ENCODE measurements around the gene GABRD. TPM values are rescaled to one million over a fixed set of nuclear protein-coding genes. Genes with fewer than 3 reads are reported as not detected.
"Not testable (repeated sequence)": the region's sequence is repeated elsewhere in the genome, so short reads cannot be mapped to it uniquely, and the experiment has no call there.

Gene GABRD
- total and polyA plus RNA-seq, 2 donors = 0.14 to 1.4 TPM

- Histone ChIP-seq H3K4me1 (ENCODE audit: control insufficient read depth in 2 of 2, insufficient read depth in 2 of 2, low read length in 2 of 2) (no peaks in the 10 kb centered on the region), H3K27ac (ENCODE audit: low read depth in 1 of 2, low read length in 1 of 2) (no peak overlapping the region), H3K36me3 (ENCODE audit: control insufficient read depth in 2 of 2, insufficient read depth in 2 of 2, low read length in 1 of 2) (no peaks in the 10 kb centered on the region), H3K27me3 (ENCODE audit: control insufficient read depth in 2 of 2, insufficient read depth in 1 of 2, low read length in 1 of 2) (no peaks in the 10 kb centered on the region), H3K4me3 (ENCODE audit: low read length in 2 of 2) (no peak overlapping the region), H3K9me3 (ENCODE audit: control insufficient read depth in 2 of 2, insufficient read depth in 1 of 2, low read length in 1 of 2) (peaks cover 1 to 16% of the 10 kb centered on the region in 2 donors)
- no peak for DNase-seq (ENCODE audit: low read depth in 6 of 9, low spot score in 9 of 9)
- WGBS = 77% methylated on average over 14 of the region's 14 CpGs
Measured at GRCh38 chr1:1975535-1975934, 43.6 kb upstream of the GABRD start.

GRCh38 chr1:1976031-1976430 lies 43.1 kb upstream of the GABRD start:
- no peaks in the 10 kb centered on the region for H3K27me3 ChIP-seq (ENCODE audit: control insufficient read depth in 2 of 2, insufficient read depth in 1 of 2, low read length in 1 of 2)
- H3K36me3 ChIP-seq (ENCODE audit: control insufficient read depth in 2 of 2, insufficient read depth in 2 of 2, low read length in 1 of 2) = no peaks in the 10 kb centered on the region
- H3K9me3 ChIP-seq (ENCODE audit: control insufficient read depth in 2 of 2, insufficient read depth in 1 of 2, low read length in 1 of 2) = peaks cover 1 to 19% of the 10 kb centered on the region in 2 donors
- no peak for DNase-seq (ENCODE audit: low read depth in 6 of 9, low spot score in 9 of 9)
- no peak overlapping the region for H3K27ac ChIP-seq (ENCODE audit: low read depth in 1 of 2, low read length in 1 of 2)
- H3K4me3 ChIP-seq (ENCODE audit: low read length in 2 of 2) = no peak overlapping the region
- no peaks in the 10 kb centered on the region for H3K4me1 ChIP-seq (ENCODE audit: control insufficient read depth in 2 of 2, insufficient read depth in 2 of 2, low read length in 2 of 2)
- WGBS = 92% methylated on average over 19 of the region's 19 CpGs

DNA sequence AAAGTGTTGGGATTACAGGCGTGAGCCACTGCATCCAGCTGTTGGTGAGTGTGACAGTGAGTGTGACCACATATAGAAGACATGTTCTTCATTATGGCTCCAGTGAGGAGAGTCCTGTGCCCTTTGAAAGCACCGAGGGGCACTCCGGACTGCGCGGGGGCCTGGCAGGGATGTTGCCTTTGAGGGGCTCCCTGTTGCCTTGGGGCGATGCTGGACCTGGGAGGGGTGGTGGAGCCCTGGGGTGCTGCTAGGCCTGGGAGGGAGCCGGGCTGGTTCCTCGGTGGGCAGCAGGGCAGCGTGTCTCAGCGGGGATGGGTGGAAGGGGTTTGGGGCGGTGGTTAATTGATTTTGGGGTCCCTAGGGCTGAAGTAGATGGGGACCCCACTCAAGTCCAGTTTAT lies 41.0 kb upstream of the GABRD start:
- no peaks in the 10 kb centered on the region for H3K4me1 ChIP-seq (ENCODE audit: control insufficient read depth in 2 of 2, insufficient read depth in 2 of 2, low read length in 2 of 2)
- H3K4me3 ChIP-seq (ENCODE audit: low read length in 2 of 2) = no peak overlapping the region
- no peaks in the 10 kb centered on the region for H3K36me3 ChIP-seq (ENCODE audit: control insufficient read depth in 2 of 2, insufficient read depth in 2 of 2, low read length in 1 of 2)
- no peak overlapping the region for H3K27ac ChIP-seq (ENCODE audit: low read depth in 1 of 2, low read length in 1 of 2)
- no peaks in the 10 kb centered on the region for H3K27me3 ChIP-seq (ENCODE audit: control insufficient read depth in 2 of 2, insufficient read depth in 1 of 2, low read length in 1 of 2)
- peaks cover 1 to 28% of the 10 kb centered on the region in 2 donors for H3K9me3 ChIP-seq (ENCODE audit: control insufficient read depth in 2 of 2, insufficient read depth in 1 of 2, low read length in 1 of 2)
- DNase-seq (ENCODE audit: low read depth in 6 of 9, low spot score in 9 of 9) = no peak
- 77% methylated on average over 11 of the region's 11 CpGs for WGBS

DNA sequence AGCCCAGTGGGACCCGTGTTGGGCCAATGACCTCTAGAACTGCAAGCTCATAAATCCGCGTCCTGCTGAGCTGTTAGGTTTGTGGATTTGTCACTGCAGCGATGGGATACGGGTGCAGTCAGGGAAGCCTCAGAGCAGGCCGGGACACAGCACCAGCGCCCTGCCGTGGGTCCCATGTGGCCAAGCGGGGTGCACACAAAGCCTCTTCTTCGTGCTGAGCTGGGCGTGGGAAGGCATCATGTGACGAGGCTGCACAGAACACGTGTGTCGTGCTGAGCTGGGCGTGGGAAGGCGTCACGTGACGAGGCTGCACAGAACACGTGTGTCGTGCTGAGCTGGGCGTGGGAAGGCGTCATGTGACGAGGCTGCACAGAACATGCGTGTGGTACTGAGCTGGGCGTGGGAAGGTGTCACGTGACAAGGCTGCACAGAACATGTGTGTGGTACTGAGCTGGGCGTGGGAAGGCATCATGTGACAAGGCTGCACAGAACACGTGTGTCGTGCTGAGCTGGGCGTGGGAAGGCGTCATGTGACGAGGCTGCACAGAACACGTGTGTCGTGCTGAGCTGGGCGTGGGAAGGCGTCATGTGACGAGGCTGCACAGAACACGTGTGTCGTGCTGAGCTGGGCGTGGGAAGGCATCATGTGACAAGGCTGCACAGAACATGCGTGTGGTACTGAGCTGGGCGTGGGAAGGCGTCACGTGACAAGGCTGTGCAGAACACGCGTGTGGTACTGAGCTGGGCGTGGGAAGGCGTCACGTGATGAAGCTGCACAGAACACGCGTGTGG lies 40.3 kb upstream of the GABRD start:
- not testable (repeated sequence) for H3K4me1 ChIP-seq (ENCODE audit: control insufficient read depth in 2 of 2, insufficient read depth in 2 of 2, low read length in 2 of 2); H3K27me3 ChIP-seq (ENCODE audit: control insufficient read depth in 2 of 2, insufficient read depth in 1 of 2, low read length in 1 of 2); H3K4me3 ChIP-seq (ENCODE audit: low read length in 2 of 2); H3K36me3 ChIP-seq (ENCODE audit: control insufficient read depth in 2 of 2, insufficient read depth in 2 of 2, low read length in 1 of 2); H3K27ac ChIP-seq (ENCODE audit: low read depth in 1 of 2, low read length in 1 of 2); DNase-seq (ENCODE audit: low read depth in 6 of 9, low spot score in 9 of 9)
- peaks cover 1 to 28% of the 10 kb centered on the region in 2 donors for H3K9me3 ChIP-seq (ENCODE audit: control insufficient read depth in 2 of 2, insufficient read depth in 1 of 2, low read length in 1 of 2)
- 96% methylated on average over 49 of the region's 51 CpGs for WGBS

DNA sequence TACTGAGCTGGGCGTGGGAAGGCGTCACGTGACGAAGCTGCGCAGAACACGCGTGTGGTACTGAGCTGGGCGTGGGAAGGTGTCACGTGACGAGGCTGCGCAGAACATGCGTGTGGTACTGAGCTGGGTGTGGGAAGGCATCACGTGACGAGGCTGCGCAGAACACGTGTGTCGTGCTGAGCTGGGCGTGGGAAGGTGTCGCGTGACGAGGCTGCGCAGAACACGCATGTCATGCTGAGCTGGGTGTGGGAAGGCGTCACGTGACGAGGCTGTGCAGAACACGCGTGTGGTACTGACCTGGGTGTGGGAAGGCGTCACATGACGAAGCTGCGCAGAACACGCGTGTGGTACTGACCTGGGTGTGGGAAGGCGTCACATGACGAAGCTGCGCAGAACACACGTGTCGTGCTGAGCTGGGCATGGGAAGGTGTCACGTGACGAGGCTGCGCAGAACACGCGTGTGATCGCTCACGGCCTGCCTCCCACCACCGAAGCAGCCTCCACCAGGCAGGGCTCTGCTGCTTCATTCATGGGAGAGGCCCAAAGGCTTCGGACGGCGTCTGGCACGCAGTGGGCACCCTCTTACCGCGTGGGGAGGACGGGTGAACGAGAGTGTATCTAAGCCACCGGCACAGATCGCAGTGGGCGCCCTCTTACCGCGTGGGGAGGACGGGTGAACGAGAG lies 39.5 kb upstream of the GABRD start:
- Histone ChIP-seq H3K27ac (ENCODE audit: low read depth in 1 of 2, low read length in 1 of 2) (no peak overlapping the region), H3K4me1 (ENCODE audit: control insufficient read depth in 2 of 2, insufficient read depth in 2 of 2, low read length in 2 of 2) (no peaks in the 10 kb centered on the region), H3K36me3 (ENCODE audit: control insufficient read depth in 2 of 2, insufficient read depth in 2 of 2, low read length in 1 of 2) (no peaks in the 10 kb centered on the region), H3K9me3 (ENCODE audit: control insufficient read depth in 2 of 2, insufficient read depth in 1 of 2, low read length in 1 of 2) (peaks cover 1 to 28% of the 10 kb centered on the region in 2 donors), H3K27me3 (ENCODE audit: control insufficient read depth in 2 of 2, insufficient read depth in 1 of 2, low read length in 1 of 2) (no peaks in the 10 kb centered on the region), H3K4me3 (ENCODE audit: low read length in 2 of 2) (no peak overlapping the region)
- 94% methylated on average over 60 of the region's 61 CpGs for WGBS
- no peak for DNase-seq (ENCODE audit: low read depth in 6 of 9, low spot score in 9 of 9)

DNA sequence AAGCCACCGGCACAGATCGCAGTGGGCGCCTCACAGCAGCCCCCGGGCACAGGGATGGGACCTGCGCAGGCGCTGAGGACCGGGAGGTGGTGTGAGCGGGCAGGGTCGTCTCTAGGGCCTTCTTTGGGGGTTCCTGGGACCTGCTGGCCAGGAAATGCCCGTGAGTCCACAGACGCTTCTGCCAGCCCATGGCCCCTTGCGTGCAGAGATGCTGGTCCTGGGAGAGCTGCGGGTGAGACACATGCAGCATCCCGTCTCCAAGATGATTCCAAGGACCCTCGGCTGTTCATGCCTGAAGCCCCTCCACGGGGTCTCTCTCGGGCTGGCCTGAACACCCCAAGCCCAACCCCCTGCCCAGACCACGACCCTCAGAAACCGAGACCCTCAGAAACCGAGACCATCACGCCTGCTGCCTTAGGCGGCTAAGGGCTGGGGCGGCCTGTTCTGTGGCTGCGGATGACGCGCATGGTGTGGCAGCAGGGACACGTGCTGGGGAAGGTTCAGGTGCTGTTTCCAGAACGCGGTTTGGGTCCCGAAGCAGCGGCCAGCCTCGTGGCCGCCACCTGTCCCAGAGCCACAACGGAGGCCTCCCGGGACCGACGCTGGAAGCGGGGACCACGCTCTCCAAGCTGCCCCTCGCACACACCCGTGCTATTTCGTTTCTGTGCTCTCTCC lies 38.5 kb upstream of the GABRD start:
- H3K27me3 ChIP-seq (ENCODE audit: control insufficient read depth in 2 of 2, insufficient read depth in 1 of 2, low read length in 1 of 2) = no peaks in the 10 kb centered on the region
- H3K27ac ChIP-seq (ENCODE audit: low read depth in 1 of 2, low read length in 1 of 2) = no peak overlapping the region
- no peak overlapping the region for H3K4me3 ChIP-seq (ENCODE audit: low read length in 2 of 2)
- H3K9me3 ChIP-seq (ENCODE audit: control insufficient read depth in 2 of 2, insufficient read depth in 1 of 2, low read length in 1 of 2) = peaks cover 1 to 28% of the 10 kb centered on the region in 2 donors
- WGBS = 96% methylated on average over 42 of the region's 42 CpGs
- H3K36me3 ChIP-seq (ENCODE audit: control insufficient read depth in 2 of 2, insufficient read depth in 2 of 2, low read length in 1 of 2) = no peaks in the 10 kb centered on the region
- H3K4me1 ChIP-seq (ENCODE audit: control insufficient read depth in 2 of 2, insufficient read depth in 2 of 2, low read length in 2 of 2) = no peaks in the 10 kb centered on the region
- no peak for DNase-seq (ENCODE audit: low read depth in 6 of 9, low spot score in 9 of 9)

DNA sequence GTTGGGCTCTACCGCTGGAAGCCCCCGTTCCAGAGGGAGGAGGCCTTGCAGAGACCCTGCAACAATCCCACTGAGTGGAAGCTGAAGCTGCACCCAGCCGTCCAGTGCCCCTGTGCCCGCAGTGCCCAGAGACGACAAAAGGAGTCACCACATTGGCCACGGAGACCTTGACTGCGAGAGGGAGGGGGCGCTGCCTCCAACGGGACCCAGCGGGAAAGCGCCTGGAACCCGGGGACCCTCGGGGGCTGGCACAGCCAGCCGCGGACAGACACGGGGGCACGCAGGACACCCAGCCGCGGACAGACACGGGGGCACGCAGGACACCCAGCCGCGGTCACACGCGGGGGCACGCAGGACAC lies 38.0 kb upstream of the GABRD start:
- H3K27ac ChIP-seq (ENCODE audit: low read depth in 1 of 2, low read length in 1 of 2) = no peak overlapping the region

GRCh38 chr1:1981631-1982327 lies 37.4 kb upstream of the GABRD start:
- H3K4me3 ChIP-seq (ENCODE audit: low read length in 2 of 2) = not testable (repeated sequence)

More for the DNA sequence above, 38.0 kb upstream of the GABRD start:
- no peaks in the 10 kb centered on the region for H3K27me3 ChIP-seq (ENCODE audit: control insufficient read depth in 2 of 2, insufficient read depth in 1 of 2, low read length in 1 of 2)
- peaks cover 1 to 28% of the 10 kb centered on the region in 2 donors for H3K9me3 ChIP-seq (ENCODE audit: control insufficient read depth in 2 of 2, insufficient read depth in 1 of 2, low read length in 1 of 2)
- H3K4me1 ChIP-seq (ENCODE audit: control insufficient read depth in 2 of 2, insufficient read depth in 2 of 2, low read length in 2 of 2) = no peaks in the 10 kb centered on the region
- no peak for DNase-seq (ENCODE audit: low read depth in 6 of 9, low spot score in 9 of 9)
- H3K4me3 ChIP-seq (ENCODE audit: low read length in 2 of 2) = no peak overlapping the region
- WGBS = 96% methylated on average over 26 of the region's 26 CpGs
- H3K36me3 ChIP-seq (ENCODE audit: control insufficient read depth in 2 of 2, insufficient read depth in 2 of 2, low read length in 1 of 2) = no peaks in the 10 kb centered on the region

More at GRCh38 chr1:1981631-1982327, 37.4 kb upstream of the GABRD start:
- H3K4me1 ChIP-seq (ENCODE audit: control insufficient read depth in 2 of 2, insufficient read depth in 2 of 2, low read length in 2 of 2); H3K36me3 ChIP-seq (ENCODE audit: control insufficient read depth in 2 of 2, insufficient read depth in 2 of 2, low read length in 1 of 2); H3K27me3 ChIP-seq (ENCODE audit: control insufficient read depth in 2 of 2, insufficient read depth in 1 of 2, low read length in 1 of 2); H3K27ac ChIP-seq (ENCODE audit: low read depth in 1 of 2, low read length in 1 of 2); DNase-seq (ENCODE audit: low read depth in 6 of 9, low spot score in 9 of 9): not testable (repeated sequence)
- H3K9me3 ChIP-seq (ENCODE audit: control insufficient read depth in 2 of 2, insufficient read depth in 1 of 2, low read length in 1 of 2) = peaks cover 1 to 28% of the 10 kb centered on the region in 2 donors
- WGBS = 92% methylated on average over 71 of the region's 73 CpGs

Data from thymus (tissue), 11 donors.